Measurements from ENCODE around the gene GPC3. TPM values are rescaled to one million over a fixed set of nuclear protein-coding genes. Genes with fewer than 3 reads are reported as not detected.
A peak's percentile ranks its signal among the peaks of the same experiment; 100 is the strongest.

The GPC3 gene
- total RNA-seq, 1 experiment from 2014 or later, result 5.7 TPM

DNA sequence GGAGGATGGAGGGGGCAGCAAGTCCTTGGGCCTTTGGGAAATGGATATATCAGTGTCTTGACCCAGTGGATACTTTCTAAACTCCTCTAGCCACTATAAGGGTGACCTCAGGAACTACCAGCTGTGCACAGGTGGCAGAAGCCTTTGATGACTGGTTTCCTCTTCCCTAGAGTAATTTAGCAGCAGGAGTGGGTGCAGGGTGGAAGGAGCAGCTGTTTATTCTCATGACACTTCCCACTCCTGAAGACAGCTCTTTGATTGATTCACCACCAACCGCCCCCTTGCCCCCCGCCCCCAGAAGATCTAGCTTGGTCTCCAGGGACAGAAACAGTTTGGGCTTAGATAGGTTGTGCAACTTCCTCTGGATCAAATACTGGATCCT is 63.0 kb downstream of the GPC3 start:
- no peak for DNase-seq (ENCODE audit: low read depth in 1 of 2, low spot score in 2 of 2)
- Histone ChIP-seq H3K36me3 (no peaks in the 10 kb centered on the region), H3K9me3 (replicated peaks) (no peaks in the 10 kb centered on the region), H3K27me3 (replicated peaks) (no peaks in the 10 kb centered on the region), H3K27ac (no peak overlapping the region), H3K4me1 (replicated peaks) (peaks cover 8% of the 10 kb centered on the region; the same call in 1 of the 2 replicates), H3K4me3 (no peak overlapping the region)

DNA sequence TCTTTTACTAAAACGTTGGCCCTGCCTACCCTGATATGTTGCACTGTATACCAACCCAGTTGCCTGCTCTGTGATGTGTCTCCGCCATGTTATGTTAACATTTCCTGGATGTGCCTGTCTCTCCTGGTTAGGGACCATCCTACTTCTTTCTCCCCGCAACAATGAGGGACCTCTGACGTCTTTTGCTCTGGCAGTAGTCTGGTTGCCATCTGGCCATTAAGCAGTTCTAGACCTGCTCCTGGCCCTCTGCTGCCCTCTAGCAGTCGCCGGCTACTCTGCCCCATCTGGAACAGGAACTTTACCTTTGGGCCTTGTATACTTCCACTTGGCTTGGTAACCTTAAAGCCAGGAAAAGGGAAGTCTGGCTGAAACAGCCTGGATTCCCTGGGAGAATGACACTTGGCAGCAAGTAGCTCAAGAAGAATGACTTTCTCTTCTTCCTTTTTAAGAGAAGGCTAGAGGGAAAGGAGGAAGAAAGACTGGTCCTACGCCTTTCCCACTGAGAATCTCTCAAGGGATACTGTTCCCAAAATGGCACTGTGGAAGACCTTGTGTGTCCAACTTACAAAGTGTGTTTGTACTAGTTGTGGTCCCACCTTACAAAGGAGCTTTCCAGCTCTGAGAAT is 63.5 kb downstream of the GPC3 start:
- Histone ChIP-seq H3K27ac (no peak overlapping the region), H3K36me3 (no peaks in the 10 kb centered on the region), H3K9me3 (replicated peaks) (no peaks in the 10 kb centered on the region), H3K4me1 (replicated peaks) (peaks cover 8% of the 10 kb centered on the region; the same call in 1 of the 2 replicates), H3K4me3 (no peak overlapping the region), H3K27me3 (replicated peaks) (no peaks in the 10 kb centered on the region)
- DNase-seq (ENCODE audit: low read depth in 1 of 2, low spot score in 2 of 2), result no peak

DNA sequence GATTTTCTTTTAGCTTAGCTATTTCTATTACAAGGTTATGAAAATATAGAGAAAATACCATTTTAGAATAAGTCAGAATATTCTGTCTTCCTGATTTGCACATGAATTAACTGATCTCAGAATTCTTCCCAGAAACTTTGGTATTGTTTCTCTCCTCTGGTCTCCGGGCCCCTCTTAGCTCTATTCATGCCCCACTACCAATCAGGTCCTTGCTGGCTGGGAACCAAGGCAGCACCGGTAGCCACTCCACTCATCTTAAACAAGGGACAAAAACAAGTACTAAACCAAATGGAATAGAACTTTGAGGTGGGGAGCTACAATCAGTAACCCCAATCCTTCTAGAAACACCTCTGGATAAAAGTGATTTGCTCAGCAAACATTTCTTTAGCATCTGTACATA is 64.3 kb downstream of the GPC3 start:
- Histone ChIP-seq H3K27ac (no peak overlapping the region), H3K4me3 (no peak overlapping the region), H3K4me1 (replicated peaks) (peaks cover 8% of the 10 kb centered on the region; the same call in 1 of the 2 replicates), H3K9me3 (replicated peaks) (no peaks in the 10 kb centered on the region), H3K36me3 (no peaks in the 10 kb centered on the region), H3K27me3 (replicated peaks) (no peaks in the 10 kb centered on the region)
- DNase-seq (ENCODE audit: low read depth in 1 of 2, low spot score in 2 of 2), result no peak

DNA sequence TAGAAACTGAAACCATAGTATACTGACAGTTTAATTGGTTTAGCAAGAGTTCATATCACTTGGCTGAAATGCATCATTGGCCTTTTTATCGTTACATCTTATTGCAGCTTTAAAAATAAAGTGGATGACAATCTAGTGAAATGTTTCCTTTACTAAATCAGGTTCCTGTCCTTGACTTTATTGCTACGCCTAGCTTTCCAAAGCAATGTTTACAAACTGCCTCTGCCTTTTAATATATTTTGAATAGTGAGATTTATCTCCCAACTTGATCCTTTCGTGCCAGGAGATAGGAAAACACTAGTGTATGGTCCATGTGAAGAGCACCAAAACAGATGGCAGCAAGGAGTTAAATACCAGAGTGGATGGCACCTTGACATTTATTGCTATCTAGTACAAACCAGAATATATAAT is 67.0 kb downstream of the GPC3 start:
- H3K27me3 ChIP-seq (replicated peaks), result no peaks in the 10 kb centered on the region
- no peaks in the 10 kb centered on the region for H3K9me3 ChIP-seq (replicated peaks)
- H3K4me1 ChIP-seq (replicated peaks), result peaks cover 7% of the 10 kb centered on the region
- no peak overlapping the region for H3K4me3 ChIP-seq
- H3K27ac ChIP-seq, result no peak overlapping the region
- H3K36me3 ChIP-seq, result no peaks in the 10 kb centered on the region
- no peak for DNase-seq (ENCODE audit: low read depth in 1 of 2, low spot score in 2 of 2)

- Histone ChIP-seq H3K4me1 (replicated peaks) (peaks cover 6% of the 10 kb centered on the region), H3K9me3 (replicated peaks) (no peaks in the 10 kb centered on the region), H3K36me3 (no peaks in the 10 kb centered on the region), H3K27ac (no peak overlapping the region), H3K4me3 (no peak overlapping the region), H3K27me3 (replicated peaks) (no peaks in the 10 kb centered on the region)
- no peak for DNase-seq (ENCODE audit: low read depth in 1 of 2, low spot score in 2 of 2)
Observed at GRCh38 chrX:133916984-133917722, 68.2 kb downstream of the GPC3 start.

DNA sequence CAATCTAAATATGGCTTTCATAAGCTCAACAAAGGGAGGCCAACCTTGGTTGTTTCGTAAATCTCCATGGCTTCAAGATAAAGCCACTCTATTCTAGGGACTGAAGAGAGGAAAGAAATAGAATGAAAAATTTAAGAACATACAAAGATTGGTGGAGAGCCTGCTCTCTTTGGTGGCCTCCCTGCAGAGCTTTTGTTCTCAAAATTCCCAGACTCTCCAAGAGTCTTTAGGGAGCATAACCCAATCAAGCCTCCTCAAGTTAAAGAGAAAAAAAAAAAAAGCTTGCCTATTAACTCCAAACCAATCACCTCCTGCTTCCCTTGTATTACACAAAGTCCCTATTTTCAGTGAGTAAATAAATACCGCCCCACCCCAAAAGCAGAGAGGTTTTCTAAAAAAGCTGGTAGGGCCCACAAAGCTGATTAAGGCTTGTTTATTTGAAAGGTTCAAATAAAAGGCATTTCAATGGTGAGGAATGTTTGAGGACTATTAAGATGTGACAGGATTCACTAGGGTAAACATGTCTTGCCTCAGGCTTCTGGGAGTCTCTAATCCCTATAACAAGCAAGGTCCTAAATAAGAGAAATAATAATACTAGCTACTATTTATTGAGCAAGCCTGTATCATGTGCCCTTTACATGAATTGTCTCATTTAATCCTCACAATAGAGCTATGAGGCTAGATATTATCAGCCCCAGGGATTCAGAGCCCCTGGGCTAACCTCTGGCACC is 71.6 kb downstream of the GPC3 start:
- no peak overlapping the region for H3K4me3 ChIP-seq
- DNase-seq (ENCODE audit: low read depth in 1 of 2, low spot score in 2 of 2), result peak in 1 of 2 experiments; percentile 43
- H3K27ac ChIP-seq, result no peak overlapping the region
- peaks cover 6% of the 10 kb centered on the region for H3K4me1 ChIP-seq (replicated peaks)
- no peaks in the 10 kb centered on the region for H3K9me3 ChIP-seq (replicated peaks)
- no peaks in the 10 kb centered on the region for H3K36me3 ChIP-seq
- no peaks in the 10 kb centered on the region for H3K27me3 ChIP-seq (replicated peaks)

GRCh38 chrX:133913009-133913408 is 72.4 kb downstream of the GPC3 start:
- Histone ChIP-seq H3K27ac (no peak overlapping the region), H3K27me3 (replicated peaks) (no peaks in the 10 kb centered on the region), H3K36me3 (no peaks in the 10 kb centered on the region), H3K4me1 (replicated peaks) (peaks cover 6% of the 10 kb centered on the region), H3K9me3 (replicated peaks) (no peaks in the 10 kb centered on the region), H3K4me3 (no peak overlapping the region)
- no peak for DNase-seq (ENCODE audit: low read depth in 1 of 2, low spot score in 2 of 2)

DNA sequence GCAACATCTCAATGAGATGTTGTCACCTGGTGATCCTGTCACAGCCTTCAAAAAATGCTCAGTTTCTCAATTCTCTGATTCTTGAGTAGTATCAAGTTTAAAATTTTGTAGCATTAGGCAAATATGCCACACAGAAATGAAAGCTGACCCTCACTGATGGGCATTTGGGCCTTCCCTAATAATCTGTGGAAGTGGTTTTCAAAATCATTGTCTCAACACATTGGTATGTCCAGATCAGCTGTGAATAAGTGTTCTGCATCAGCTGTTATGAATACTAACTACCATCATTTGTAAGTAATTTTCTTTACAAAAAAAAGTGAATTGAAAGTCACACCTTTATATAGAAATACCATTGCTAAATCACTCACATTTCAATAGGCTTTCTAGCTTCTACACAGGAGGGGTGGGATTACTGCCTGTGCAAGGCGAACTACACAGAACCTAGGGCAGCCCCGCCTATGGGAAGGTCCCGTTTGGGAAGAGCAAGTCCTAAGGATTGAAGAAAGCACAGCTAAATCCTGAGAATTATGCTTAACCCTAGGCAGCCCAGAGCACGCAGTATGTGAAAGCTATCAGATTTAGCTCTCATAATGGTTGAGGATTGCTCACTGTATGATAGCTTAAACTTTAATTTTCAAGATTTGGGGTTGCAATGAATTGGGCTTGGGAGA is 73.4 kb downstream of the GPC3 start:
- DNase-seq (ENCODE audit: low read depth in 1 of 2, low spot score in 2 of 2), result no peak
- Histone ChIP-seq H3K36me3 (no peaks in the 10 kb centered on the region), H3K4me1 (replicated peaks) (peaks cover 6% of the 10 kb centered on the region), H3K9me3 (replicated peaks) (no peaks in the 10 kb centered on the region), H3K4me3 (no peak overlapping the region), H3K27me3 (replicated peaks) (no peaks in the 10 kb centered on the region), H3K27ac (no peak overlapping the region)

GRCh38 chrX:133910539-133910938 is 74.9 kb downstream of the GPC3 start:
- Histone ChIP-seq H3K9me3 (replicated peaks) (no peaks in the 10 kb centered on the region), H3K36me3 (no peaks in the 10 kb centered on the region), H3K27me3 (replicated peaks) (no peaks in the 10 kb centered on the region), H3K27ac (no peak overlapping the region), H3K4me3 (no peak overlapping the region), H3K4me1 (replicated peaks) (peaks cover 6% of the 10 kb centered on the region)
- DNase-seq (ENCODE audit: low read depth in 1 of 2, low spot score in 2 of 2), result no peak

DNA sequence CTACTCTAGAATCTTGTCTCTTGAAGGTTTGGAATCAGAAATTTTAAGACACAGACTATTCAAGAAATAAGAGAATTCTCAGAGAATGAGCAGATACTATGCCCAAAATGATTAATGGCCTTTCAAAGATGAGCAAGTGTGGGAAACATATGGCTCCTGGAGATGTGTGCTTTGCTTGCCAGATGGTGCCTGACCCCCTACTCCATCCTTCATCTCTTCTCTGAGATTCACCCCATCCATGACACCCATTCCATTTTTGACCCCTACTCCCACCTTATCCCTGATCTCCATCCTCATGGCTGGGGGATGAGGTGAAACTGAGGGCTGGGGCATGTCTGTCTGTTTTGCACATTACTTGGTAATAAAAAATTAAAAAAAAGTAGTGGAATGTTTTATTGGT is 75.5 kb downstream of the GPC3 start:
- Histone ChIP-seq H3K9me3 (replicated peaks) (no peaks in the 10 kb centered on the region), H3K4me1 (replicated peaks) (peaks cover 6% of the 10 kb centered on the region), H3K4me3 (no peak overlapping the region), H3K27me3 (replicated peaks) (no peaks in the 10 kb centered on the region), H3K27ac (no peak overlapping the region), H3K36me3 (no peaks in the 10 kb centered on the region)
- no peak for DNase-seq (ENCODE audit: low read depth in 1 of 2, low spot score in 2 of 2)

- Histone ChIP-seq H3K27ac (no peak overlapping the region), H3K4me1 (replicated peaks) (peaks cover 4% of the 10 kb centered on the region), H3K27me3 (replicated peaks) (no peaks in the 10 kb centered on the region), H3K9me3 (replicated peaks) (no peaks in the 10 kb centered on the region), H3K4me3 (no peak overlapping the region), H3K36me3 (no peaks in the 10 kb centered on the region)
- no peak for DNase-seq (ENCODE audit: low read depth in 1 of 2, low spot score in 2 of 2)
Observed at GRCh38 chrX:133908223-133908955, 77.0 kb downstream of the GPC3 start.

DNA sequence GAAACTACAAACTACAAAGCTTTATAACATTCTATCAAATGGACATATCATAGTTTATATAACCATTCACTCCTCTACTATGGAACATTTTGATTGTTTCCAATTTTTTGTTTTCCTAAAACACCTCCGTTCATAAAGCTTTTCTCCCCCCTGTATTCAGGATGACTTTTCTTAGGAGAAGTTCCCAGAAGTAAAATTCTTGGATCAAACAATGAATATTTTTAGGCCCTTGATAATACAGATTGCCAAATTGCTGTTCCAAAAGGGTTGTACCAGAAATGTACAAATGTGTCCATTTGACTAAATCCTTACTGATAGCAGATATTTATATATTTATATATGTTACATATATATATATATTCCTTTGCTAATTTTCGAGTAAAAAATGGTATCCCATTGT is 77.8 kb downstream of the GPC3 start:
- no peaks in the 10 kb centered on the region for H3K27me3 ChIP-seq (replicated peaks)
- H3K4me1 ChIP-seq (replicated peaks), result no peaks in the 10 kb centered on the region
- no peaks in the 10 kb centered on the region for H3K36me3 ChIP-seq
- no peak overlapping the region for H3K4me3 ChIP-seq
- H3K27ac ChIP-seq, result no peak overlapping the region
- no peaks in the 10 kb centered on the region for H3K9me3 ChIP-seq (replicated peaks)
- no peak for DNase-seq (ENCODE audit: low read depth in 1 of 2, low spot score in 2 of 2)

DNA sequence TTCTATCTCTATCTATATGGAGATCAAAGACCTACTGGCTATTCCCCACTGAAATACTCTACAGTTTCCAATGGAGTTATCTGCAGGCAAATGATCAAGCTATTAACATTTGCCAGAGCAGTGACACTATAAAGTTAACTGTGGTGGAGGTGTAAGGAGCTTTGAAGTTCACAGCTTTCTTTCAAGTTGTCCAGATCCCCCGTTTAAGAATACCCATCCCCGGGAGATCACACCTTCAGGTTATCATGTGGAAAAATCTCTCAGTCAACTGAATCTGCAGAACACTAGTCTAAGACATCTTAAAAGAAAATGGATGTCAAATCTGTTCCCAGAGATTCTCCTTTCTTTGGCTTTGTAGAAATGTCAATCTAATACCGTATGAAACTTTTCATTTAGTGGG is 80.1 kb downstream of the GPC3 start:
- no peaks in the 10 kb centered on the region for H3K27me3 ChIP-seq (replicated peaks)
- no peak overlapping the region for H3K4me3 ChIP-seq

More for the DNA sequence above, 80.1 kb downstream of the GPC3 start:
- H3K27ac ChIP-seq, result no peak overlapping the region
- no peaks in the 10 kb centered on the region for H3K36me3 ChIP-seq
- H3K4me1 ChIP-seq (replicated peaks), result no peaks in the 10 kb centered on the region
- no peaks in the 10 kb centered on the region for H3K9me3 ChIP-seq (replicated peaks)
- no peak for DNase-seq (ENCODE audit: low read depth in 1 of 2, low spot score in 2 of 2)
